ENCODE data around the gene EFCAB6.

EFCAB6 gene

DNA sequence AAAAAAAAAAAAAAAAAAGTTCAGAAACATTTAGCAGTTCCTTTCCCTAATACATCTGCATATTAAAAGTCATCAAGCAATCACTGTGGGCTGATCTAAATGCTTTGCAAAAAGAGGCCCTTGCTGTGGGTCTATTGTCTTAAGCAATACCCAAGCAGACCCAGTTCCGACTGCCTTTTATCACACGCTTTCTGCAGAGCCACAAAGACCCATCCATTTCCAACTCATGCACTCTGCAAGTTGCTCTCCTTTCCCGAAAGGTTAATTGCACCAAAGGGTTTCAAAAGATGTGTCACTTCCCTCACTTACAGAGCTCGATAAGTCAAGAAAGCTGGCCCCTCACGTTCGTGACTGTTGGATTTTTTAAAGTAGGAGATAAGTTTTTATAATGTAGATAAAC lies 261.4 kb downstream of the EFCAB6 start:
- no peak for DNase-seq (ENCODE audit: low read depth)

DNA sequence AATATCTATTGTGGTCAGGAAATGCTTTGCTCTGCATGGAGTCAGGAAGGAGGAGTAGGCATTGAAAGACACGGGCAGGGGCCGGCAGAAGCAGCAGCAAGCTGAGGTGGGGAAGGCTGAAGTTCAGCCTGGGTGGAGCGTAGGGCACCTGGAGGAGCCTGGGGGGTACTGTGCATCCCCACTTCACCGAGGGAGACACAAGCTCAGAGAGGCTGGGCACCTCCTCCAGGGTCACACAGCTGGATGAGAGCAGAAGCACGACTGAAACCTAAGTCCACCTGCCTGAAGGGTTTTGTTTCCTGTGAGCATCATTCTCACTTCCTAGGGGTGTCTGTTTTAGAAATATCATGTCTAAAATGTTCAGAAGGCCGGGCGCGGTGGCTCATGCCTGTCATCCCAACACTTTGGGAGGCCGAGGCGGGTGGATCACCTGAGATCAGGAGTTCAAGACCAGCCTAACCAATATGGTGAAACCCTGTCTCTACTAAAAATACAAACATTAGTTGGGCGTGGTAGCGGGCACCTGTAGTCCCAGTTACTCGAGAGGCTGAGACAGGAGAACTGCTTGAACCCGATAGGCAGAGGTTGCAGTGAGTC lies 262.0 kb downstream of the EFCAB6 start:
- no peak for DNase-seq (ENCODE audit: low read depth)

DNA sequence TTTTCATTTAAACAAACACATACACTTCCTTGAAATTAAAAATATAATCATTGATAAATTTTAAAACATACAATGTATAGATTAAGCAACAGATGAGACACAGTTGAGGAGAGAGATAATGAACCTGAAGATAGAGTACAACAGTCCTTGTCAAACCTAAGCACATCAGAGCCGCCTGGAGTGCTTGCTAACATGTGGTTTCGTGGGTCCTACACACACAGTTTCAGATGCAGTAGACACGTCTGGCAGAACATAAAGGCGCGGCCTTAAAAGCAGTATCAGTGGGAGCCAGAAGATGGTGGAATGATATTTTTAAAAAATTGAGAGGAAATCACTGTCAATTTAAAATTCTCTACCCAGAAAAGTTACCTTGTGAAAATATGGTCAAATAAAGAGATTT lies 265.9 kb downstream of the EFCAB6 start:
- DNase-seq (ENCODE audit: low read depth), result no peak

DNA sequence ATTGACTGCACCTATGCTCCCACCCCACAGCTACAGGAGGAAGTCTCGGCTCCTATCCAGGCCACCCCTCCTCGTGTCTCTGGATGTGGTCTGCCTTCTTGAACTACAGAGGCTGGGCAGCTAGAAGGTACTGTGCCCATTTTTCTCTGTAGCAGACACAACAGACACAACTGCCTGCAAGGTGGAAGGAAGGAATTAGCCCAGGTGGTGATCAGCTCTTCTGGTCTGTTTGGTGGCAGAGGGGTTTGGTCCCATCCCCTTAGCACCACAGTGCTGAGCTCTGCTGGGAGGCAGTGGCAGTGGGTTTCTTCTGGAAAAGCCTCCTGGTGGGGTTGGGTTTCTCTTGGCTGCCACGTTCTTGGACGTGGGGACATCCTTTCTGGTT lies 267.8 kb downstream of the EFCAB6 start:
- no peak for DNase-seq (ENCODE audit: low read depth)

DNA sequence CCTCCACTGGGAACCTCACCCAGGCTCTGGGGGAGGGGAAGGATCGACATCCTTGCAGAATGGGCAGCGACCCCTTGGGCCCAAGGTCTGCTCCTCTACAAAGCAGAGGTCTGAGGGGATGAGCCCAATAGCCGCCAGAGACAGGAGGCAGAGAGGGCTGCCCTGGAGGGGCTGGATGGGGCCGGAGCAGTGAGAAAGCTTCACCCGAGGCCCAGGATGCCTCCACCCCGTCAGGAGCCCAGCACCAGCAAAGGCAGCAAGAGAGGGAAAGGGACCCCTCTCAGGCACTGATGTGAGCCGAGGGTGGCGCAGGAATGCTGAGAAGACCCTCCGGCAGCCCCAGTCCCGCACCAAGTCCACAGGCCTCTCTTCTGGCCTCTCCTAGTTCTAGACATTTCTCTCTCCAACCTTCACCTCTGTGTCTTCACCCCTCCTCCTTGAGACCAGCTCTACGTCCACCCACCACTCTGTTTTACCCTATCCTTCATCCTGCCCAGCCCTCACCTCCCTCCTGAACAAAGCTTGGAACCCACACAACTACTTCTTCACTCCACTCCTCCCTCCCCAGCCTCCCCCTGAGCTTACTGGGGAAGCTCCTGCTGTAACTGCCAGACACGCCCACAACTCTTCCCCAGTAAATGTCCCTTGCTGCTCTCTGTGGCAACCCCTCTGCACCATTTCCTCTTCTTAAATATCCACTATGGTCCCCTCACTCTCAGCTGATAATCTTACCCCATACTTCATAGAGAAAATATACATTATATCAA lies 268.4 kb downstream of the EFCAB6 start:
- no peak for DNase-seq (ENCODE audit: low read depth)

DNA sequence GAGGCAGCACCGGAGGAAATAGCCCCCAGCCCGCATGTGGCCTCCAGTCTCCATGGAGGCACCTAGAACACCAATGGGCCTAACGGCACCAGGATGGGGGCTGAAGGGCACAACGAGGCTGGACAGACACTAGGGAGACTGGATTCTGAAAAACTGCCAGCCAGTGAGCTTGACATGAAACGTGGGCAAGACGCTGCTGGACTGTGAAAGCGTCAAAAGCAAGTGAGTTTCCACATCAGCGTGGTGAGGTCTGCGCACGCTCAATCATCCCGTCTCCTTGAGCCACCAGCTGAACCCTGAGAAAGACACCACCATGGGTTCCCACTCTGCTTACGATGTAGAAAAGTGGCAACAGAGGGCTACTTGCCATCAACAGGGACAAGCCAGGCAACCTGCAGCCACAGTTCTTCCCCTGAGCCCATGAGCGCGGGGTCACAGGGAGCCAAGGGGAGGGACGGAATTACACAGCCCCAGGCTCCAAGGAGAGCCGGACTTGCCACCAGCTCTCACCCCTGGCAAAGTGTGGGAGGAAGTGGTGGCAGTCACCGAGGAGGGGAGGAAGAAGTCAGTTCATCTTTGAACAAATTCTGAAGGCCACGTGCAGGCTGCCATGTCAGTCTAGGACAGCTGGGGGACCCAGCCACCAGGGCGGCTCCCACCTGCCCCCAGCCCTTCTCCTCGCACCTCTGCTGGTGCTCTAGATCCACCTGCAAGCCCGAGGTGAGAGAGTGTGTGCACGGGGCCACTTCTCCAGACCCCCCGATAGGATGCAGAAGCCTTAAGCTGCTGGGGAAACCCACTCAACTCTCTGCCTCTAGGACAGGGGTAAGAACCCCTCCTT lies 269.2 kb downstream of the EFCAB6 start:
- no peak for DNase-seq (ENCODE audit: low read depth)

DNA sequence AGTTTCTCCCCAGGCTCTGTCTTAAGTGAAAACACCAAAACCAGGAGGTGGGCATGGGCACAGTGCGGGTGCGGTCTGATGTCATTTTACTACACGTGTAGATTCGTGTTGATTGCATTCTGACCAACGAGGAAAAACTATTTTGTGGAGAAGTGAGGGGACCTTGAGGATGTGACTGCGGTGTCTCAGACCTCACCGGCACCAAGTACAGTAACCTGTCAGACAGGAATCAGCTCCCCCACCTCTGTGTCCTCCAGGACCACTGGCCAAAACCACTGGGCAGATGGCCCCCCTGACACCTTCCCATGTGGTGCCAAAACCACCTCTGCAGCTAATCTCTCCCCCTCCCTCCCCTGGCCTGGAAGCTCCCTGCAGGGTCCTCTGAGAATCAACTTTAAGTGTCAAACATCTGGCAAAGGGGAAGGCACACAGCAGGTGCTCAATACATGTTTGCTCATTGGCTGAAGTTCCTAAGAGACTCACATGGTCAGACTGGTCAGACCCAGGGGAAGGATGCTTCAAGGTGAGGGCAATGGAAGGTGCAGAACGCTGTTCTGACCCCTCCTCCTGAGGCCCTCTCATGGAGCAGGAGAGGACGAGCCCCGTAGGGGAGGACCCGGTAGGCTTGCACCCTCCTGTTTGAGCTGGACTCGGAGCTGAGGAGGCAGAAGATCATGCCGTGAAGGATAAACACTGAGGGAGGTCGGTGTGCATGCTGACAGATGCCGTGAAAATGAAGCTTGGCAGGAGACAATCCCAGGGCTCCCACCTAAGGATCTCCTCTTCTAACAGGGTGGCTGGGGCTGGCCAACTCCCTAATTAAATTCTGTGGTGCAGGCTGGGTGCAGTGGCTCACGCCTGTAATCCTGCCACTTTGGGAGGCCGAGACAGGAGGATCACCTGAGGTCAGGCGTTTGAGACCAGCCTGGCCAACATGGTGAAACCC lies 270.4 kb downstream of the EFCAB6 start:
- no peak for DNase-seq (ENCODE audit: low read depth)

DNA sequence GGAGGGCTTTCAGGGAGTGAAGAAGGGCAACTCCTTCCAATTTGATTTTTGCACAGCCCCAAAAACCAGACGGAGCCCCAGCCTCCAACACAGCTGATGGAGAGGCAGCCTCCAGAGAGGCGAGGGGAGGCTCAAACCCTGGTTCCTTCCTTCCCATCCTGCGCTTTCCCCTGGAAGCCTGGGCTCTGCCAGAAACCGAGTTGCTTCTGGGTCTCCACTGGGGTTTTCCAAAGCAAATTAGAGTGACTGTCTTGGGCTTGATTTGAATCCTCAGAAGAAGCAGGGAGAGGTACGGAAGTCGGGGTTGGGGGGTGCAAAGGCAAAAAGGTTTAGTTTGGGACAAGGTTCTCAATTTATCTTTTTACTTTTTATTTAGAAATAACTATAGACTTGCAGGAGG lies 271.1 kb downstream of the EFCAB6 start:
- no peak for DNase-seq (ENCODE audit: low read depth)

DNA sequence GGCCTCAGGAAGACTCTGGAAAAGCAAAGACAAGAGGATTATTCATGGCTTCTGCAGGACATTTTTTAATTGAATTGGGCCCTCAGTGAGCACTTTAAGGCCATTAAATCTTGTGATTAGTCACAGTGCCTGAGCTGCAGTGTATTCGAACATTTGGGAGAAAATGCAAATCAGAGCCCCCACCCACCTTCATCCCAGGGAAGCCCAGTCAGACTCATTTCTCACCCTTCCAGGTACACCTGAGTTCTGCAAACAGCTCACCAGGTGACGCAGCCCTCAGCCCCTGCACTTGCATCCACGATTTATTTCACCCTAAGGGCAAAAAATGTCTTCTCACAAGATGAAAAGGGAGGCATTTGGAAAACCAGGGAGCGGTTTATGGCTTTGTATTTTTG lies 271.6 kb downstream of the EFCAB6 start:
- DNase-seq (ENCODE audit: low read depth), result no peak

DNA sequence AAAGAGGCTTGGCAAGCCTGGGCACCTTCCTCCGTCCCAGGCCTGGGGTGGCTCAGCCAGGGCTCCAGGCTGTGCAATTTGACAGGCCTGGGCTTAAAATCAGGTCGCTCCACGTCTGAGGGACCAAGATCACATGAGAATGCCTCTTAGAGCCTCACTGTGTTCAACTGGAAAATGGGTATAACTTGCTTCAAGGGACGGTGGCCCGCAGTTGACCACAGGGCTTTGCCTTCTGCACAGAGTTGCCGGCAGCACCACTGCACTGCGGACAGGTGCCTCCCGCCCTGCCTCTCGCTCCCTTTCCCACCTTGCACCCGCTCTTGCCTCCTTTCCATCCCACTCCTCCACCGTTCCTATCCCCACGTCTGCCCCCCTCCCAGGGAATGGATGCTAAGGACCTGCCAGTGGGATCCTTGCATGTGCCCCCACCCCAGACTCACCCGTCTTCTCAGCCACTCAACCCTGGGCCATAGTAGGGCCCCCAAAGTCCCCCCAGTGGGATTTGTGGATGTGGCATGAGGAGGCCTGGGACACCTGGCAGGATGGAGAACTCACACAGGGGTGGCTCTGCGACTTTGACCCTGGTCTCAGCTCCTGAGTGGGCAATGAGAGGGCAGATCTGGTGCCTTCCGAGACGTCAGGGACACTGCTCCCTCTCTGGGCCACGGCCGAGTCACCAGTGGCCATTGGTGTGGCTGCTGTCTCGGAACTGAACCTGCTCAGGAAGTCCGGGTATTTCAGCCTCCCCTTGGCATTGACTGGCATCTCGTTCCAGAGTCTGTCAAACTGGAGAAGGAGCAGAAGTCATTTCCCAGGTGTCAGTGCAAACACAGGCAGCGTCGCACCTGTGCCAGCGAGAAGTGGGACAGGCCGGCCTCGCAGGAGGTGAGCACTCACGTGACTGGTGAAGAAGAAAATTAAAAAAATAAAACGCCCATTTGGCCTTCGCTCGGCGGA lies 272.3 kb downstream of the EFCAB6 start:
- DNase-seq (ENCODE audit: low read depth), result no peak

DNA sequence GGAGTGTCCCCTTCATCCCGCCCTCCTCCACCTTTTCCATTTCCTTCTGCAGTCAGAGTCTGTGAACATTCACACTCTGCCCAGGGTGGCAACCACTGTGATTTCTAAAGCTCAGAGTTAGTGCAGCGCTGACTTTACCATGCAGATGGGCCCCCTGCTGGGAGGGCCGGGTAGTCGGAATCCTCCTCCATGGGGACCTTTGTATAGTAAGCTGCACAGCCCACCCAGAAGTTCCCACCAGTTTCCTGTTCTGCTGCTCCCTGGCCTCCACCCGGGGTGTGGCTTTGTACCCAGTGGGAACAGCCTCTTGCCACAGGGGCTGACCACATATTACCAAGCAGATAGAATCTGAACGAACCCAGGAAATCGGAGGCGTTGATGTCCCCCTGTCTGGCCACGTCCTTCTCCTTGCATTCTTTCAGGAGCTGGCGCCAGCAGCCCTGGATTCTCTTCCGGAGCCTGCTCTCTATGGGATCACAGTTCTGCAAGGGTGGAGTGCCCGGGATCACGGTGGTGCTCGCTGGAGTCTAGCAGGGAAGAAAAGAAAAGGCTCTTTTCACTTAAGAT lies 275.0 kb downstream of the EFCAB6 start:
- no peak for DNase-seq (ENCODE audit: low read depth)

DNA sequence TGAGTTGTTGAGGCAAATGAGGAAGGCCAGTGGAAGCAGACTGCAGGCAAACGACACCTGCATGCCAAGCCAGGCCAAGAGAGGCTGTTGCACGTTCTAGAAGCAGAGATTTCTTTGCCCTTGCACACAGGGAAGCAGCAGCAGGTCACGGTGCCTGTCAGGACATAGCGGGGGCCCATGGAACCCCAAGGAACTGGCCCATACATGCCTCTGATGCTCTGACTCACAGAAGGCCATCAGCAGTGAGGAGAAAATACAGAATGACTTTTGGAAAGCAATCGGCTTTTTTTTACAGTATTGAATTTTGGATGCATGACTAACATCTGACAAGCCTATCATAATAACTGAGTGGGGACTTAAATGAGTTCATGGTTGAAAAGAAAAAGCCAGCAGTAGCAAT lies 276.4 kb downstream of the EFCAB6 start:
- no peak for DNase-seq (ENCODE audit: low read depth)

DNA sequence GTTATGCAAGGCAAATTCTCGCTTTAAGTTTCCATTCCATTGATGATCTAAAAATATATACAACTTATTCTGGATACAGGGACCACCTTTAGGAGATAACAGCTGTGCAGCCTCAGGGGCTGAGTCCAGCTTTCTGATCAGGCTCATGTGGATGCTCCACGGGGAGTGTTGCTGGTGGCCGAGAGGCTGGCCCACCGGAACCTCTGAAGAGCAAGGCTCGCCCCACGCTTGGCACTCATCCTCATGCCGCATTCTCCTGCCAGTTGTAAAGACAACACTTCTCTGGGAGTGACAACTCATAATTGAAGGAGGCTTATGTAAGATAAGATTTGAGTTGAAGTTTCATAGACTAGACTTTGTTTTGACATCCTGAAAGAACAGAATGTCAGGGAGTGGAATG lies 276.8 kb downstream of the EFCAB6 start:
- DNase-seq (ENCODE audit: low read depth), result no peak

DNA sequence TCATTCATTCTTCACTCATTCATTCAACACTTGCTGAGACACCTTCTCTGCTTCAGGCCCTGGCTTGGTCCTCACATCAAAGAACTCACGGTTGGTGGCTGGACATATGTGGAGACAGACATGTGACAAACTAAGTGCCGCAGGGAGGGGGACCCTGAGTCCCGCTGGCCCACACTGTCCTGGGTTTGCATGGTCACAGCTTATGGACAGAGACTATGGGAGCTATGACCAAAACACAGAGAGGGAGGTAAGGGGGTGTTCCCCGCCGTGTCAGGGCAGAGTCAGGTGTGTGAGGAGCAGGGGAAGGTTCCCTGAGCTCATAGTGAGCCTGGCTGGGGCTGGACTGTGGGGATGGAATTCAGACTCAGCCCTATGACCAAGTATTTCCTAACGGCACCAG lies 277.2 kb downstream of the EFCAB6 start:
- no peak for DNase-seq (ENCODE audit: low read depth)

DNA sequence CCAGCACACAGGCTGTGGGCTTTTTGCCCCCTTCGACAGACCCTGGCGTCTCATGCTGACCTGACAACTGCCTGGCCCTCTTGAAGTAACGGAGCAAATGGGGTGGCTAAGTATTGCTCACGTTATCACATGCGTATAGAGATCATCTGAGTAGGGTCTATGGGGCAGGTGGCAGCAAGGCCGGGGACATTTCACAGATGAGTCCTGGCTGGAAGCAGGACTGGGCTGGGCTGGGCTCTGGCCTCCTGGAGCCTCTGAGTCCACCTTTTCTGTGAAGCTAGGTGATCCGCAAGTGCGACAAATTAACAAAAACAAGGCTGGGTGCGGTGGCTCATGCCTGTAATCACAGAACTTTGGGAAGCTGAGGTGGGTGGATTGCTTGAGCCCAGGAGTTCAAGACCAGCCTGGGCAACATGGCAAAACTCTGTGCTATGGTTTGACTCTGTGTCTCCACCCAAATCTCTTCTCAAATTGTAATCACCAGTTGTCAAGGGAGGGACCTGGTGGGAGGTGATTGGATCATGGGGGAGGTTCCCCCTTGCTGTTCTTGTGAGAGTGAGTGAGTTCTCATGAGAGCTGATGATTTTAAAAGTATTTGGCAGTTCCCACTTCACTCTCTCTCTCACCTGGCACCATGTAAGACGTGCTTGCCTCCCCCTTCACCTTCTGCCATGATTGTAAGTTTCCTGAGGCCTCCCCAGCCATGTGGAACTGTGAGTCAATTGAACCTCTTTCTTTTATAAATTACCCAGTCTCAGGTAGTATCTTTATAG lies 278.3 kb downstream of the EFCAB6 start:
- DNase-seq (ENCODE audit: low read depth), result no peak

DNA sequence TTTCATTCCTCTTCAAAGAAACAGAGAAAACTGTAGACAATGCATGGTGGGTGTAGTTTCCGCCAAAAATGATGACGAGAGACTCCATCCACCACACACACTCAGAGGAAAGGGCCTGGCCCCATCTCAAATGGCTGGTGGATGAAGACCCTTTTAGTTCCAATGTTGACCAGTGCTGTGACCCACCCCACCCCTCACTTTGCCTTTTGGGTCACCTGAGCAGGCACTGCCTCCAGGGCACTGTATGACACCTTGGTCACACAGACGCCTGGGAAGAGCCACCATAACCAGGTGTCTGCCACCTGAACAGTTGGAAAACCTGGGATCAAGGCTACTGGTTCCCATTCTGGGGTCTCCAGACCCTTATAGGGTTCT lies 279.0 kb downstream of the EFCAB6 start:
- DNase-seq (ENCODE audit: low read depth), result no peak

DNA sequence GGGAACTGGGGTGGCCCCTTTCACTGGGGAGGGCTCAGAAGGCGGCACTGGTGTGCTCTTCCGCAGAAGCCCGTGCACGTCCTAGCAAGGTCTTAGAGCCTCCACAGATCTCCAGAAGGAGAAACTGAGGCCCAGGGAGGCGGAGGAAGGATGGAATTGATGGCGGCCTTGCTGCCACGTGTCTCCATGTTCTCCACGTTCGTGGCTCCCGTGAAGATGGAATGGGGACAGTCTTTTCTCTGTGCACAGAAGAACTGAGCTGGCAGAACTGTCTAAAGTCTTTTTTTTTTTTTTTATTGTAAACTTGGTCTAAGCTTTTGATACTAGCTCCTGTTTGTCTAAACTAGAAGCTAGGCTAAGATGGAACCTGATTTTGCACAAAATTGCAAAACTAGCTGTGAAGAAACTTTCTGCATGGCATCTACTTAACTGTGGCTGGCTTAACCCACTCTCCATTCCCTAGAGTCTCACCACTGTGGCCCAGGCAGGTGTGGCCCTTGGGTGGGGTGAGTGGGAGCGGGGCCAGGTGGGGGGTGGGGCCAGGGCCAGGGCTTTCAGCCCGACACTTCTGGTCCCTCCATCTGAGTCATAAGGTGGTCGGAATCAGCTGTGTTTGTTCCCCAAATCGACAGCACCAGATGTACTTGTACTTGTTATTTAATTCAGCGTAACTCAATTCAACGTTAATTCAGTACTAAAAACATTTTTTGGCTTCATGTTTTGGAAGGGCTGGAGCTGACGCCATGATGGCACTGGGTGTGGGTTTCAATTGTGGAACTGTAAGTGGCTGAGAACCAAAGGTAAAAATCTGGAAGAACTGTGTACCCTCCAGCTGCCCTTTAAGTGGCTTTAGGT lies 279.6 kb downstream of the EFCAB6 start:
- DNase-seq (ENCODE audit: low read depth), result no peak

DNA sequence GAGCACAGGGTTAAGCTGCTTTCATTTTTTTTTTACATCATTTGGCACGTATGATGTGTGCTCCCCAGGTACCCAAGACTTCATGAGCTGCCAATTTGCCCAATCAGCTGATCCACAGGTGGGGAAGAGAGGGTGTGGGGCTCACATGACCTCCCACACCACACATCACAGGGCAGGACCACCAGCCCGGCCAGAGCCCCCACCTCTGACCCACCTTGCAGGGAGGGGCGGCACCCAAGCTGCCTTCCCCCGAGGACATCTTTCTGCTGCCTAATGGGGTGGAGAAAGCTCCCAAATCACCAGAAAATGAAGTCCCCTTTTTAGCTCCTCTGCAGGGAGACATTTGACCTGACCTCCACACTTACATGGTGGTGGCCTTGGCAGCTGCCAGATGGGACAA lies 280.5 kb downstream of the EFCAB6 start:
- no peak for DNase-seq (ENCODE audit: low read depth)

Data from T follicular helper cell (primary cell).